ENCODE data around the gene NLRP2B.

- TF ChIP-seq ZNF780A (CRISPR knock-in tag; IDR thresholded peaks at IDR 0.05) (no peak), ZBTB33 (CRISPR knock-in tag; IDR thresholded peaks at IDR 0.05) (no peak), CBX8 (IDR thresholded peaks at IDR 0.05; ENCODE audit: borderline replicate concordance, extremely low read depth, low read depth, low read length, poor library complexity, severe bottlenecking) (no peak), MLX (CRISPR knock-in tag; conservative IDR thresholded peaks at IDR 0.05) (no peak), E2F3 (CRISPR knock-in tag; IDR thresholded peaks at IDR 0.05) (no peak), ZBTB49 (CRISPR knock-in tag; IDR thresholded peaks at IDR 0.05; ENCODE audit: borderline replicate concordance) (no peak), POLR2A (conservative IDR thresholded peaks at IDR 0.05) (no peak), CBX5 (IDR thresholded peaks at IDR 0.05; ENCODE audit: borderline replicate concordance, low read depth) (no peak), MAZ (CRISPR knock-in tag; conservative IDR thresholded peaks at IDR 0.05 in 1 of 2, IDR thresholded peaks at IDR 0.05 in 1 of 2) (no peak), CHD1 (IDR thresholded peaks at IDR 0.05; ENCODE audit: low read length) (no peak), ZNF23 (CRISPR knock-in tag; IDR thresholded peaks at IDR 0.05) (no peak), JUND (IDR thresholded peaks at IDR 0.05; ENCODE audit: borderline replicate concordance, low read depth, low read length) (no peak), JUND (tag; IDR thresholded peaks at IDR 0.05; ENCODE audit: borderline replicate concordance, low read depth, low read length) (no peak), CTCF (IDR thresholded peaks at IDR 0.05 in 2 of 3, conservative IDR thresholded peaks at IDR 0.05 in 1 of 3; ENCODE audit: insufficient read depth in 2 of 3, low read depth in 1 of 3, low read length in 3 of 3) (no peak)
Measured at GRCh38 chrX:57681341-57681740, 1.3 kb upstream of the NLRP2B start.
